AG04450 (cell line): ENCODE measurements around the gene RHO. TPM values are rescaled to one million over a fixed set of nuclear protein-coding genes. Genes with fewer than 3 reads are reported as not detected.
A peak's percentile ranks its signal among the peaks of the same experiment; 100 is the strongest.
"Not testable (repeated sequence)": the region's sequence is repeated elsewhere in the genome, so short reads cannot be mapped to it uniquely, and the experiment has no call there.

Experiments used
- CTCF ChIA-PET: fragments of 300-600, 350-600 bp; formaldehyde crosslinking; extraction: SDS; loops from one replicate; lab custom pipeline; 2022; ENCODE audit warnings: antibody characterized with exemption, inconsistent platforms; lab: Charles Lee
- POLR2A ChIA-PET: fragments of 350-600 bp; formaldehyde crosslinking; extraction: SDS; loops from one replicate; lab custom pipeline; 2021; ENCODE audit warnings: antibody characterized with exemption, inconsistent platforms; lab: Yijun Ruan, JAX
- DNase-seq: peaks from one replicate; pipeline ENCODE4 v3.0.0-alpha.2; 2011; ENCODE audit warnings: low read depth, low spot score
- H3K27ac ChIP-seq: one replicate; pipeline ENCODE4 v1.5.1; 2012; ENCODE audit warnings: low read depth, low read length, control low read depth
- H3K27me3 ChIP-seq: one replicate; pipeline ENCODE4 v1.6.0; 2012; ENCODE audit warnings: low read length; ENCODE audit not compliant: control insufficient read depth, insufficient read depth
- H3K4me3 ChIP-seq: 2 replicates; pipeline ENCODE4 v1.5.1; 2011; ENCODE audit warnings: mild to moderate bottlenecking, low read depth, low read length, control low read depth
- H3K9me3 ChIP-seq: 2 replicates; pipeline ENCODE4 v1.5.1; 2012; ENCODE audit warnings: low read length; ENCODE audit not compliant: control insufficient read depth, insufficient read depth
- polyA plus RNA-seq: library from polyadenylated mRNA; depleted of rRNA; stranded (reverse); fragments of >200 nt; gene quantifications from 2 replicates; pipeline ENCODE4 v1.2.3, GENCODE V29; 2011
- TF ChIP-seq, protein P1 (sequence below): IDR thresholded peaks from 2 replicates; pipeline ENCODE4 v1.5.1; 2011; ENCODE audit warnings: low read depth, low read length, control low read depth, inconsistent platforms

RHO gene
- polyA plus RNA-seq, 1 experiment: not detected

DNA sequence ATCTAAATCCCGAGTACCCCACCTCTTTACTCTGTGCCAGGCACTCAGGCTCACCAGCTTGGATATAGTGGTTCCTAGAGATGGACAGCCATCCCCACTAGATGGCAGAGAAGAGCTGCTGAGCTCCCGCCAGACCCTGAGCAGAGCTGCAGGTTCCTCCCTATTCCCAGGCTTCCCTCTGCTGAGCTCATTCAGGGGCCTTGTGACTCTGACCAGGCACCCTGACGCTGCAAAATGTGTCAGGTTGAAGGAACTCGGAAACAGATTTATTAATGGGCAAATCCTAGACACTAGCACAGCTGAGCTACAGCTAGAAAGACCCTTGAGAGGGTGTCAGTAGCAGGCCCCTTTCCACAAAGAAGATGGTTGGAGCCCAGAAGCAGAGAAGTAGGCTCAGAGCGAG, 38.2 kb upstream of the RHO start:
- ChIA-PET CTCF (interaction anchor here (0.6 to 3.8 kb wide), 60 partner anchors 10 to 451 kb away, joined by 3 to 46 read pairs (median 4); partner anchors contain the start of genes IFT122 and PLXND1), POLR2A (interaction anchor here (0.8 to 1.3 kb wide), 3 partner anchors 116 to 175 kb away, joined by 3 read pairs; partner anchors contain the start of gene PLXND1)

DNA sequence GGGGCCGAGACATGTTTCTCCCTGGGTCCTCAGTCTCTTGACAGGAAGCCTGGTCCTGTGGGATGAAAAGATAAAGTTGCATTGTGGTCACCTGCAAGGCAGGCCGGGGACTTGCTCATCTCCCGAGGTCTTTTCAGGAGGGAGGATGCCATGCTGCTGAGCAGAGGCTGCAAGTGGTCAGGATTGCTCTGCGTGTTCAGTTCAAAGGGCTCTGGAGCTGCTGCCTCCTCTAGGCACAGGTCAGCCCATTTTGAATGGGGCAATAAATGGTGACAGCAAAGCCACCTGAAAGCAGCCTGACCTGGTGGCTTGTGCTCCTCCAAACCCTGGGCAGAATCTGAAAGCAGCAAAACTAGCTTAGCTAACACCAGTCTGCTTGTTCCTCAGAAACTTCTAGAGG, 37.4 kb upstream of the RHO start:
- H3K9me3 ChIP-seq, H3K27me3 ChIP-seq, DNase-seq, H3K4me3 ChIP-seq, H3K27ac ChIP-seq: not testable (repeated sequence)
- ChIA-PET POLR2A (interaction anchor here (0.9 to 1.3 kb wide), 2 partner anchors 115 to 175 kb away, joined by 3 read pairs; partner anchors contain the start of gene PLXND1), CTCF (interaction anchor here (0.9 to 3.8 kb wide), 16 partner anchors 16 to 443 kb away, joined by 3 to 46 read pairs (median 7); no protein-coding TSS in a partner anchor)

More for the DNA sequence above, 38.2 kb upstream of the RHO start:
- Histone ChIP-seq H3K4me3 (no peak overlapping the region), H3K9me3 (no peaks in the 10 kb centered on the region), H3K27me3 (no peaks in the 10 kb centered on the region), H3K27ac (peak overlapping the region; percentile 40)
- peak; percentile 85 for DNase-seq
- TF ChIP-seq, protein P1, sequence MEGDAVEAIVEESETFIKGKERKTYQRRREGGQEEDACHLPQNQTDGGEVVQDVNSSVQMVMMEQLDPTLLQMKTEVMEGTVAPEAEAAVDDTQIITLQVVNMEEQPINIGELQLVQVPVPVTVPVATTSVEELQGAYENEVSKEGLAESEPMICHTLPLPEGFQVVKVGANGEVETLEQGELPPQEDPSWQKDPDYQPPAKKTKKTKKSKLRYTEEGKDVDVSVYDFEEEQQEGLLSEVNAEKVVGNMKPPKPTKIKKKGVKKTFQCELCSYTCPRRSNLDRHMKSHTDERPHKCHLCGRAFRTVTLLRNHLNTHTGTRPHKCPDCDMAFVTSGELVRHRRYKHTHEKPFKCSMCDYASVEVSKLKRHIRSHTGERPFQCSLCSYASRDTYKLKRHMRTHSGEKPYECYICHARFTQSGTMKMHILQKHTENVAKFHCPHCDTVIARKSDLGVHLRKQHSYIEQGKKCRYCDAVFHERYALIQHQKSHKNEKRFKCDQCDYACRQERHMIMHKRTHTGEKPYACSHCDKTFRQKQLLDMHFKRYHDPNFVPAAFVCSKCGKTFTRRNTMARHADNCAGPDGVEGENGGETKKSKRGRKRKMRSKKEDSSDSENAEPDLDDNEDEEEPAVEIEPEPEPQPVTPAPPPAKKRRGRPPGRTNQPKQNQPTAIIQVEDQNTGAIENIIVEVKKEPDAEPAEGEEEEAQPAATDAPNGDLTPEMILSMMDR: peak; percentile 94

DNA sequence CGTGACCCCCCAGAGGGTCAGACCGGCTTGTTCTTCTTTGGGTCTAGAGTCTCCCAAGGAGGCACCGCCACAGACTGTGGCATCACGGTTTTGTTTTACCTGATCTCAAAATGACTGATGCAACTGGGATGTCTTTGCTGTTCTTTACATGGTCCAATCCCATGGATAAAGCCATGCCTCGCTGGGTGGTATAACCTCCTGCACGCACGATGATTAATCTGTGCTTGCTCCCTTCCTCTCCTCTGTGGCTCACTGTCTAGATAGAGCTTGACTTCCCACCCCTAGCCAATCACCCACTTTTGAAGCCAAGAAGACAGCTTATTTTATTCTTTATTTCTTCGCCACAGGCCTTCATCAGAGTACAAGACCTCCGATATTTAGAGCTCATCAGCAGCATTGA, 36.6 kb upstream of the RHO start:
- TF ChIP-seq, protein P1: no peak
- ChIA-PET CTCF (interaction anchor here (0.7 to 3.8 kb wide), 6 partner anchors 86 to 511 kb away, joined by 3 to 27 read pairs (median 3); no protein-coding TSS in a partner anchor), POLR2A (interaction anchor here (0.5 kb wide), 1 partner anchor 134 kb away, joined by 3 read pairs; no protein-coding TSS in a partner anchor)
- no peak for DNase-seq
- no peaks in the 10 kb centered on the region for H3K9me3 ChIP-seq
- H3K4me3 ChIP-seq: no peak overlapping the region
- no peak overlapping the region for H3K27ac ChIP-seq
- H3K27me3 ChIP-seq: no peaks in the 10 kb centered on the region

DNA sequence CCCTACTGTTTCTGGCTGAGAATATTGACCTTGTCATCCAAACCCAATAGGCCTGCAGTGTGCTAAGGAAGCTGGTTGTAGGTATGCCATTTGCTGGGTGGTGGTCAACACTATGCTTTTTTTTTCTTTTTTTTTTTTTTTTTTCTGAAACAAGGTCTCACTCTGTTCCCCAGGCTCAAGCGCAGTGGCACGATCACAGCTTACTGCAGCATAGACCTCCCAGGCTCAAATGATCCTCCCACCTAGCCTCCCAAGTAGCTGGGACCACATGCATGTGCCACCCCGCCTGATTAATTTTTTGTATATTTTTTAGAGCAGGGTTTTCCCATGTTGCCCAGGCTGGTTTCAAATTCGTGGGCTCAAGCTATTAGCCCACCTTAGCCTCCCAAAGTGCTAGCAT, 35.7 kb upstream of the RHO start:
- H3K9me3 ChIP-seq: no peaks in the 10 kb centered on the region
- ChIA-PET CTCF (interaction anchor here (0.8 to 3.8 kb wide), 6 partner anchors 110 to 510 kb away, joined by 3 to 27 read pairs (median 6); no protein-coding TSS in a partner anchor), POLR2A (no interaction called here)
- no peaks in the 10 kb centered on the region for H3K27me3 ChIP-seq
- H3K27ac ChIP-seq: no peak overlapping the region
- no peak for DNase-seq
- no peak overlapping the region for H3K4me3 ChIP-seq
- TF ChIP-seq, protein P1: no peak

DNA sequence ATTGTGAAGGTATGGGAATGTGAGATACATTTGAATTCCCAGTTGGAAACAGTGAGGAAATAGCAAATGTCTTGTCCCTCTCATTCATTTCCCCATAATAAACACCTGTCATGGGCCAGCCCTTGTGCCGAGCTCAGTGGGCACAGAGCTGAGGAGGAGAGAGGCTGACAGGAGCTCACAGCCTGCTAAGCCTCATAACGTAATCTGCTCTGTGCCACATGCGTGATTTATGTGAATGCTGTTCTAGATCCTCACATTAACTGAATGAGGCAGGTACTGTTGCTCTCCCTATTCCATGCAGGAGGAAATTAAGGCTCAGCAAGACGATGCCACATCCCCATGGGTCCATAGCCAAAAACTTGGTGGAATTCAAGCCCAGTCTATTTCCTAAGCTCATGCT, 35.2 kb upstream of the RHO start:
- ChIA-PET CTCF (interaction anchor here (0.9 to 3.6 kb wide), 4 partner anchors 332 to 509 kb away, joined by 3 to 21 read pairs (median 6); no protein-coding TSS in a partner anchor), POLR2A (no interaction called here)
- Histone ChIP-seq H3K9me3 (no peaks in the 10 kb centered on the region), H3K4me3 (no peak overlapping the region), H3K27ac (peak overlapping the region; percentile 21), H3K27me3 (no peaks in the 10 kb centered on the region)
- TF ChIP-seq, protein P1: no peak
- DNase-seq: no peak

DNA sequence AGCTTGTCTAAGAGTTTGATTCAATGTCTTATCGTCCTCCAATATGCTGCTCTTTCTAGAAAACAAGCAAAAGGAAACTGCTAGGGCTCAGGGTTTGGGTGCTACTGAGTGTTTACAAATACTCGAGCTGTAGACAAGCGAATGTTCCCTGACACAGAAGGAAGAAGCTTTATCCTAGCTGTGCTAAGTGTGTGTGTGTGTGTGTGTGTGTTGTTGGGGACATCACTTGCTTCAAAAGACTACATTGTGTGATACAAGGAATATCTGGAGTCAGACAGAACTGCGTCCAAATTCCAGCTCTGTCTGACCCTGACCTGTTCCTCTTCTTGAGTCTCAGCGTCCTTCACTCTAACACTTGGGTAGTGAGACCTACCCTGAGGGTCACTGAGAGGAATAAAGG, 33.9 kb upstream of the RHO start:
- DNase-seq, H3K9me3 ChIP-seq, H3K27me3 ChIP-seq, H3K4me3 ChIP-seq, CTCF ChIA-PET: not testable (repeated sequence)
- POLR2A ChIA-PET: interaction anchor here (0.8 to 1.4 kb wide), 2 partner anchors 65 to 102 kb away, joined by 3 to 5 read pairs; no protein-coding TSS in a partner anchor
- H3K27ac ChIP-seq: peak overlapping the region; percentile 93

DNA sequence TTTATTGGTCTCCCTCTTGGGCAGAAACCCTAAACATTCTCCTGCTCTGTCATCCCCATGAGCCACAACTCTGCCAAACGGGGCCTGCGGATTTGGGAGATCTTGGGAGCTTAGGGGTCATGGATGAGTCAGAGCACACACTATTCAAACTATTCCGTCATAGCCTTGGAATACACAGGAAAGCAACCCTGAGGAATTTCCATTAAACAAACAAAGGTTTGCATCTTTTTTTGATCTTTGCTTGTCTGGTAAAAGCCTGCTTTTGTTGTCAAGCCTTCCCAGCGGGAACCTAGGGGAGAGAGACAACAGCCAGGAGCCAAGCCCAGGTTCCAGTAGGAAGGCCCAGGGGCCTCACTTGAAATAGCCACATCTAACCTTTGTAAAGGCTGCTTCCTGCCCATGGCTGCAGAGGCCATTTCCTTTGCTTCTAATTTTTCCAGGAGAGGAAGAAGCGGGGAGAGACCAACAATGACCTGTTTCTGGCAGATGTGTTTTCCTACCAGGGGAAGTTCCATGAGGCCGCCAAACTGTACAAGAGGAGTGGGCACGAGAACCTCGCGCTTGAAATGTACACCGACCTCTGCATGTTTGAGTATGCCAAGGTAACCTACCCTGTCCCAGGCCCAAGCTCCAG, 33.3 kb upstream of the RHO start:
- H3K4me3 ChIP-seq, H3K9me3 ChIP-seq, H3K27me3 ChIP-seq, CTCF ChIA-PET: not testable (repeated sequence)
- POLR2A ChIA-PET: interaction anchor here (1.4 kb wide), 1 partner anchor 101 kb away, joined by 5 read pairs; no protein-coding TSS in a partner anchor
- peak overlapping the region; percentile 93 for H3K27ac ChIP-seq
- DNase-seq: peak; percentile 55

DNA sequence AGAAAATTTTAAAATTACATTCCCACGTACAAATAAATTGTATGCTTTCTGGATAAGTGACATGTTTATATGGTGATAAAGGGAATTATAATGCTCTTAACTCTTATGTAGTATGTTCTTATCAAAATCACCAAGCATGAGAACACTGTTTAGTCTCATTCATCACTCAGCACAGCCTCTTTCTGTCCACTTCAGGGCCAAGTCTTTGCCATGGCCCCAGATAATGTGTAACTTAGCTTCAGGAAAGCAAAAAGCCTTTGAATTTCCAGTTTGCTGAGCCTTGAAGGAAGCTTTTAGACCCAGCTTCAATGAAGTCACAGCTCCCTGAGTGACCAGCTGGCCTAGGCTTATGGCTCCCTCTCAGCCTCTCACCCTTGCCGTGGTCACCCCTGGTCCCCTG, 30.6 kb upstream of the RHO start:
- DNase-seq, H3K27me3 ChIP-seq, H3K27ac ChIP-seq, H3K9me3 ChIP-seq, H3K4me3 ChIP-seq, POLR2A ChIA-PET: not testable (repeated sequence)
- CTCF ChIA-PET: interaction anchor here (1.1 kb wide), 1 partner anchor 114 kb away, joined by 3 read pairs; no protein-coding TSS in a partner anchor
